Skeletal muscle satellite cell (primary cell): Measurements from ENCODE around the gene DPF3.

ENCODE experiments used
- H3K27me3 ChIP-seq: 2 replicates; pipeline ENCODE4 v1.7.0; 2013; ENCODE audit warnings: low read length; ENCODE audit not compliant: control insufficient read depth, insufficient read depth
- H3K36me3 ChIP-seq: 2 replicates; pipeline ENCODE4 v1.7.0; 2013; ENCODE audit warnings: mild to moderate bottlenecking, control low read depth, low read length; ENCODE audit not compliant: insufficient read depth
- H3K4me1 ChIP-seq: 2 replicates; pipeline ENCODE4 v1.7.0; 2013; ENCODE audit warnings: low read length; ENCODE audit not compliant: control insufficient read depth, insufficient read depth
- H3K4me2 ChIP-seq: 2 replicates; pipeline ENCODE4 v1.7.0; 2013; ENCODE audit warnings: mild to moderate bottlenecking, low read length
- H3K4me3 ChIP-seq: 2 replicates; pipeline ENCODE4 v1.7.0; 2013; ENCODE audit warnings: low read length
- H3K9ac ChIP-seq: 2 replicates; pipeline ENCODE4 v1.7.0; 2013; ENCODE audit warnings: mild to moderate bottlenecking, low read depth, low read length, moderate library complexity
- H3K9me3 ChIP-seq: replicated peaks from 2 replicates; pipeline ENCODE4 v1.7.0; 2013; ENCODE audit warnings: mild to moderate bottlenecking, control low read depth, low read length

The DPF3 gene

GRCh38 chr14:72903716-72904115 lies 9.8 kb upstream of the DPF3 start:
- Histone ChIP-seq H3K4me2 (no peak overlapping the region), H3K27me3 (no peaks in the 10 kb centered on the region), H3K4me3 (no peak overlapping the region), H3K9me3 (no peaks in the 10 kb centered on the region), H3K9ac (no peak overlapping the region), H3K36me3 (no peaks in the 10 kb centered on the region), H3K4me1 (peaks cover 36% of the 10 kb centered on the region)

- peaks cover 29% of the 10 kb centered on the region for H3K4me1 ChIP-seq
- no peak overlapping the region for H3K4me3 ChIP-seq
- H3K36me3 ChIP-seq, result no peaks in the 10 kb centered on the region
- H3K27me3 ChIP-seq, result no peaks in the 10 kb centered on the region
- no peak overlapping the region for H3K9ac ChIP-seq
- H3K9me3 ChIP-seq, result no peaks in the 10 kb centered on the region
- no peak overlapping the region for H3K4me2 ChIP-seq
Measured at GRCh38 chr14:72902801-72903530, 9.1 kb upstream of the DPF3 start.

GRCh38 chr14:72901361-72901760 lies 7.5 kb upstream of the DPF3 start:
- Histone ChIP-seq H3K4me3 (no peak overlapping the region), H3K27me3 (no peaks in the 10 kb centered on the region), H3K9ac (no peak overlapping the region), H3K4me2 (no peak overlapping the region), H3K4me1 (peaks cover 13% of the 10 kb centered on the region), H3K36me3 (no peaks in the 10 kb centered on the region), H3K9me3 (no peaks in the 10 kb centered on the region)

- no peak overlapping the region for H3K9ac ChIP-seq
Measured at GRCh38 chr14:72898448-72898847, 4.5 kb upstream of the DPF3 start.

GRCh38 chr14:72894623-72895378 lies 900 bp upstream of the DPF3 start:
- peak overlapping the region; percentile 61 for H3K9ac ChIP-seq

More at GRCh38 chr14:72898448-72898847, 4.5 kb upstream of the DPF3 start:
- no peaks in the 10 kb centered on the region for H3K27me3 ChIP-seq
- peaks cover 8% of the 10 kb centered on the region for H3K4me1 ChIP-seq
- H3K4me3 ChIP-seq, result no peak overlapping the region
- no peak overlapping the region for H3K4me2 ChIP-seq
- no peaks in the 10 kb centered on the region for H3K36me3 ChIP-seq
- no peaks in the 10 kb centered on the region for H3K9me3 ChIP-seq

GRCh38 chr14:72894323-72894622 lies 372 bp upstream of the DPF3 start:
- Histone ChIP-seq H3K4me2 (peak overlapping the region; percentile 100), H3K4me1 (peaks cover 8% of the 10 kb centered on the region), H3K4me3 (peak overlapping the region; percentile 73), H3K36me3 (no peaks in the 10 kb centered on the region), H3K9me3 (no peaks in the 10 kb centered on the region), H3K27me3 (no peaks in the 10 kb centered on the region), H3K9ac (peak overlapping the region; percentile 61)

More at GRCh38 chr14:72894623-72895378, 900 bp upstream of the DPF3 start:
- Histone ChIP-seq H3K4me2 (peak overlapping the region; percentile 100), H3K9me3 (no peaks in the 10 kb centered on the region), H3K4me3 (peak overlapping the region; percentile 73), H3K27me3 (no peaks in the 10 kb centered on the region), H3K36me3 (no peaks in the 10 kb centered on the region), H3K4me1 (peaks cover 8% of the 10 kb centered on the region)

GRCh38 chr14:72892879-72893635 lies 844 bp downstream of the DPF3 start:
- no peaks in the 10 kb centered on the region for H3K27me3 ChIP-seq
- H3K9me3 ChIP-seq, result no peaks in the 10 kb centered on the region
- H3K36me3 ChIP-seq, result no peaks in the 10 kb centered on the region
- peak overlapping the region; percentile 81 for H3K9ac ChIP-seq
- H3K4me3 ChIP-seq, result peak overlapping the region; percentile 78
- peak overlapping the region; percentile 100 for H3K4me2 ChIP-seq
- peaks cover 17% of the 10 kb centered on the region for H3K4me1 ChIP-seq

- Histone ChIP-seq H3K4me2 (peak overlapping the region; percentile 100), H3K4me3 (peak overlapping the region; percentile 78), H3K27me3 (no peaks in the 10 kb centered on the region), H3K9ac (peak overlapping the region; percentile 81), H3K36me3 (no peaks in the 10 kb centered on the region), H3K9me3 (no peaks in the 10 kb centered on the region), H3K4me1 (peaks cover 17% of the 10 kb centered on the region)
Measured at GRCh38 chr14:72892103-72892878, 1.6 kb downstream of the DPF3 start.

- Histone ChIP-seq H3K27me3 (no peaks in the 10 kb centered on the region), H3K9me3 (no peaks in the 10 kb centered on the region), H3K36me3 (no peaks in the 10 kb centered on the region), H3K4me3 (peak overlapping the region; percentile 78), H3K9ac (peak overlapping the region; percentile 81), H3K4me2 (peak overlapping the region; percentile 100), H3K4me1 (peaks cover 17% of the 10 kb centered on the region)
Measured at GRCh38 chr14:72891666-72892102, 2.2 kb downstream of the DPF3 start.

GRCh38 chr14:72889366-72889765 lies 4.5 kb downstream of the DPF3 start:
- Histone ChIP-seq H3K4me3 (no peak overlapping the region), H3K9me3 (no peaks in the 10 kb centered on the region), H3K9ac (no peak overlapping the region), H3K36me3 (no peaks in the 10 kb centered on the region), H3K27me3 (no peaks in the 10 kb centered on the region), H3K4me2 (no peak overlapping the region), H3K4me1 (peaks cover 11% of the 10 kb centered on the region)
